ENCODE data around the gene TMEM38B. TPM values are rescaled to one million over a fixed set of nuclear protein-coding genes. Genes with fewer than 3 reads are reported as not detected.
"Not testable (repeated sequence)": the region's sequence is repeated elsewhere in the genome, so short reads cannot be mapped to it uniquely, and the experiment has no call there.

Gene TMEM38B
- total and polyA plus RNA-seq, 12 donors = 2.4 to 86.0 (median 22.7) TPM

GRCh38 chr9:105757496-105758251, 63.3 kb downstream of the TMEM38B start:
- Histone ChIP-seq H3K36me3 (replicated peaks in 1 of 2) (no peaks in the 10 kb centered on the region), H3K4me3 (no peak overlapping the region), H3K27ac (no peak overlapping the region), H3K9me3 (replicated peaks in 1 of 3) (no peaks in the 10 kb centered on the region), H3K4me1 (replicated peaks in 1 of 2) (no peaks in the 10 kb centered on the region), H3K27me3 (no peaks in the 10 kb centered on the region)
- DNase-seq = no peak
- intact Hi-C loops (cut with DNase I) = no loop called here
- WGBS, 4 donors = 87 to 92% (median 89%) methylated on average over 11 to 12 of the region's 12 CpGs
- no peak for TF ChIP-seq POLR2A (IDR thresholded peaks at IDR 0.05)
- TF ChIP-seq, protein P1, sequence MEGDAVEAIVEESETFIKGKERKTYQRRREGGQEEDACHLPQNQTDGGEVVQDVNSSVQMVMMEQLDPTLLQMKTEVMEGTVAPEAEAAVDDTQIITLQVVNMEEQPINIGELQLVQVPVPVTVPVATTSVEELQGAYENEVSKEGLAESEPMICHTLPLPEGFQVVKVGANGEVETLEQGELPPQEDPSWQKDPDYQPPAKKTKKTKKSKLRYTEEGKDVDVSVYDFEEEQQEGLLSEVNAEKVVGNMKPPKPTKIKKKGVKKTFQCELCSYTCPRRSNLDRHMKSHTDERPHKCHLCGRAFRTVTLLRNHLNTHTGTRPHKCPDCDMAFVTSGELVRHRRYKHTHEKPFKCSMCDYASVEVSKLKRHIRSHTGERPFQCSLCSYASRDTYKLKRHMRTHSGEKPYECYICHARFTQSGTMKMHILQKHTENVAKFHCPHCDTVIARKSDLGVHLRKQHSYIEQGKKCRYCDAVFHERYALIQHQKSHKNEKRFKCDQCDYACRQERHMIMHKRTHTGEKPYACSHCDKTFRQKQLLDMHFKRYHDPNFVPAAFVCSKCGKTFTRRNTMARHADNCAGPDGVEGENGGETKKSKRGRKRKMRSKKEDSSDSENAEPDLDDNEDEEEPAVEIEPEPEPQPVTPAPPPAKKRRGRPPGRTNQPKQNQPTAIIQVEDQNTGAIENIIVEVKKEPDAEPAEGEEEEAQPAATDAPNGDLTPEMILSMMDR (IDR thresholded peaks at IDR 0.05) = no peak

DNA sequence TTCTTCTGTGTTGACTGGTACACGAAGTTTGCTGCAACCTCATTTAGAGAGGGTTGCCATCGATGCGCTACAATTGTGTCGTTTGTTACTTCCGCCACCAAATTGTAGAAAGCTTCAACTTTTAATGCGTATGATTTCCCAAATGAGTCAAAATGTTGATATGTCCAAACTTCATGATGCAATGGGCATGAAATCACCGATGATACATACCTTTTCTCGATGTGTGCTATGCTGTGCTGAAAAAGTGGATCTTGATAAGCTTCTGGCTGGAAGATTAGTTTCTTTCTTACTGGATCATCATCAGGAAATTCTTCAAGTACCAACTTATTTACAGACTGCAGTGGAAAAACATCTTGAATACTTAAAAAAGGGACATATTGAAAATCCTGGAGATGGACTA, 65.7 kb downstream of the TMEM38B start:
- H3K36me3 ChIP-seq (replicated peaks in 1 of 2) = no peaks in the 10 kb centered on the region
- intact Hi-C loops (cut with DNase I) = no loop called here
- 94 to 96% (median 95%) methylated on average over 8 of the region's 8 CpGs for WGBS, 4 donors
- H3K4me1 ChIP-seq (replicated peaks in 1 of 2) = no peaks in the 10 kb centered on the region
- no peaks in the 10 kb centered on the region for H3K27me3 ChIP-seq
- no peaks in the 10 kb centered on the region for H3K9me3 ChIP-seq (replicated peaks in 1 of 3)
- TF ChIP-seq, protein P1 (IDR thresholded peaks at IDR 0.05) = no peak
- no peak for TF ChIP-seq POLR2A (IDR thresholded peaks at IDR 0.05)
- H3K4me3 ChIP-seq = no peak overlapping the region
- H3K27ac ChIP-seq = no peak overlapping the region
- no peak for DNase-seq

DNA sequence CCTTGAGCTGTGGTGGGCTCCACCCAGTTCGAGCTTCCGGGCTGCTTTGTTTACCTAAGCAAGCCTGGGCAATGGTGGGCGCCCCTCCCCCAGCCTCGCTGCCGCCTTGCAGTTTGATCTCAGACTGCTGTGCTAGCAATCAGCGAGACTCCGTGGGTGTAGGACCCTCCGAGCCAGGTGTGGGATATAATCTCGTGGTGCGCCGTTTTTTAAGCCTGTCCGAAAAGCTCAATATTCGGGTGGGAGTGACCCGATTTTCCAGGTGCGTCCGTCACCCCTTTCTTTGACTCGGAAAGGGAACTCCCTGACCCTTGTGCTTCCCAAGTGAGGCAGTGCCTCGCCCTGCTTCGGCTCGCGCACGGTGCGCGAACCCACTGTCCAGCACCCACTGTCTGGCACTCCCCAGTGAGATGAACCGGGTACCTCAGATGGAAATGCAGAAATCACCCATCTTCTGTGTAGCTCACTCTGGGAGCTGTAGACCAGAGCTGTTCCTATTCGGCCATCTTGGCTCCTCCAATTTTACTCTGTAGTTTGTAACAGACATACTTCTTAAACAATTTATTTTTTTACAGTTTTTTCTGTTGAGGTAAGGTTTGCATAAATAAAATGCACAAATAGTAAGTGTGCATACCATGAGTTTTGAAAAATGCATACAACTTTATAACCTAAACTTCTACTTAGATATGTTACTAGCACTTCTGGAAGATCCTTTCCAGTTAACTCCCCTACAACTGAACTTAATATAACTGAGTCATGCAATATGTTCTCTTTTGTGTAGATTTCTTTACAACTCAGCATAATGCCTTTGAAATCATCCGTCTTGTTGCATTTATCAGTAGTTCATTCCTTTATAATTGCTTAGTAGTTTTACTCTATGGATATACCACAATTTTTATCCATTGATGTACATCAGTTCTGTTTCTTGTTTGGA, 88.5 kb downstream of the TMEM38B start:
- H3K9me3 ChIP-seq (replicated peaks in 1 of 3); H3K36me3 ChIP-seq (replicated peaks in 1 of 2); DNase-seq; H3K4me1 ChIP-seq (replicated peaks in 1 of 2); H3K27ac ChIP-seq; H3K4me3 ChIP-seq; intact Hi-C loops (cut with DNase I); H3K27me3 ChIP-seq: not testable (repeated sequence)
- WGBS, 4 donors = 96 to 99% (median 97%) methylated on average over 19 to 25 of the region's 27 CpGs

GRCh38 chr9:105783495-105783872, 89.1 kb downstream of the TMEM38B start:
- H3K27me3 ChIP-seq = not testable (repeated sequence)

GRCh38 chr9:105786796-105787195, 92.5 kb downstream of the TMEM38B start:
- H3K9me3 ChIP-seq (replicated peaks in 1 of 3); H3K4me3 ChIP-seq; H3K4me1 ChIP-seq (replicated peaks in 1 of 2); DNase-seq; H3K27ac ChIP-seq; intact Hi-C loops (cut with DNase I); H3K27me3 ChIP-seq; H3K36me3 ChIP-seq (replicated peaks in 1 of 2): not testable (repeated sequence)
- WGBS, 4 donors = 82 to 89% (median 84%) methylated on average over 2 of the region's 2 CpGs

More at GRCh38 chr9:105783495-105783872, 89.1 kb downstream of the TMEM38B start:
- DNase-seq; intact Hi-C loops (cut with DNase I); H3K4me3 ChIP-seq; H3K9me3 ChIP-seq (replicated peaks in 1 of 3); H3K4me1 ChIP-seq (replicated peaks in 1 of 2); H3K36me3 ChIP-seq (replicated peaks in 1 of 2); H3K27ac ChIP-seq: not testable (repeated sequence)
- 90 to 95% (median 92%) methylated on average over 6 of the region's 6 CpGs for WGBS, 4 donors

All from adrenal gland (tissue), 12 donors.